ENCODE results near the gene NDUFAF5. TPM values are rescaled to one million over a fixed set of nuclear protein-coding genes. Genes with fewer than 3 reads are reported as not detected.

The NDUFAF5 gene
- total RNA-seq, 1 experiment from 2014 or later = 40.2 TPM

DNA sequence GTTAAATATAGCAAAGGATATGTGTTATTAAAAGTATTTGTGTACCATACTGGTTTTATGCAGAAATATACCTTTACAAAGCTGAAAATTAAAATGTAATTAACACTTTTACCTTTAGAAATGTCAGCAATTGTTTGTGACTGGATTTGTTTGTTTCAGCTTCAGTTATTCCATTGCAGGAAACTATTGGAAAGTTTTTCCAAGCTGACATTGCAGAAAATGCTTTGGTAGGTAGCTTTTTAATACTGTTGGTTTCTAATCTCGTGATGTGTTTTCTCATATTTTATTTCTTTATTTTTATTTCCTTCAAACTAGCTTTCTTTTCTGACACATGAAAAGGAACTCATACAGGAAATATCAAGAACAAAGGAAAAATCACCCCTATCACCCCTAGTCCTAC lies 8.2 kb downstream of the NDUFAF5 start:
- Histone ChIP-seq H4K91ac (ENCODE audit: insufficient read length, low read depth, low read length) (no peak overlapping the region), H3K27me3 (ENCODE audit: insufficient read depth, low read length) (no peaks in the 10 kb centered on the region), H3K4me2 (ENCODE audit: insufficient read depth, insufficient read length, low read length) (no peak overlapping the region), H3K56ac (ENCODE audit: insufficient read length, low read depth, low read length) (no peak overlapping the region), H4K8ac (replicated peaks; ENCODE audit: insufficient read length, low read depth, low read length) (no peak overlapping the region), H2BK20ac (ENCODE audit: low read depth, low read length, poor library complexity, severe bottlenecking) (no peak overlapping the region), H2AFZ (ENCODE audit: low read length) (no peak overlapping the region), H3K9ac (ENCODE audit: extremely low read depth, insufficient read length, low read length) (no peak overlapping the region), H3K4me1 (ENCODE audit: insufficient read depth, low read length) (no peaks in the 10 kb centered on the region), H3K18ac (ENCODE audit: insufficient read length, low read depth, low read length) (no peak overlapping the region), H3K27ac (ENCODE audit: insufficient read length, low read depth, low read length) (no peak overlapping the region), H3K23me2 (ENCODE audit: insufficient read length, low read depth, low read length, poor library complexity, severe bottlenecking) (no peaks in the 10 kb centered on the region), H3K79me2 (ENCODE audit: insufficient read depth, low read length) (no peaks in the 10 kb centered on the region), H3K4ac (ENCODE audit: low read depth, low read length) (no peak overlapping the region), H2BK15ac (ENCODE audit: low read depth, low read length) (no peak overlapping the region), H2BK12ac (ENCODE audit: insufficient read length, low read depth, low read length) (no peak overlapping the region), H3K23ac (ENCODE audit: insufficient read length, low read depth, low read length) (no peak overlapping the region), H3K79me1 (ENCODE audit: insufficient read depth, low read depth, low read length, poor library complexity, severe bottlenecking) (no peaks in the 10 kb centered on the region), H3K14ac (ENCODE audit: insufficient read depth, low read length) (no peak overlapping the region), H3K9me3 (ENCODE audit: control insufficient read depth, low read depth, low read length) (no peaks in the 10 kb centered on the region), H3T11ph (ENCODE audit: low read length) (no peak overlapping the region), H4K20me1 (ENCODE audit: control insufficient read depth, insufficient read depth, insufficient read length) (no peaks in the 10 kb centered on the region), H2BK5ac (ENCODE audit: insufficient read length, low read length) (no peak overlapping the region), H2AK5ac (ENCODE audit: insufficient read length, low read length) (no peak overlapping the region), H4K5ac (ENCODE audit: insufficient read length, low read depth, low read length) (no peak overlapping the region), H2BK120ac (ENCODE audit: low read depth, low read length, poor library complexity, severe bottlenecking) (no peak overlapping the region)
- no peak for DNase-seq
- no peak overlapping the region for H3K27ac Mint-ChIP-seq
- no peaks in the 10 kb centered on the region for H3K27me3 Mint-ChIP-seq (ENCODE audit: low read depth)
- peaks cover 0 to 3% of the 10 kb centered on the region in 2 experiments; a peak in 1 of 4 replicates for H3K4me1 Mint-ChIP-seq
- no peak overlapping the region for H3K4me3 Mint-ChIP-seq
- WGBS (ENCODE audit: extremely low coverage, insufficient read length, low lambda C conversion rate) = no CpG with 5 or more reads among the region's 1 CpG
- H3K9me3 Mint-ChIP-seq = no peaks in the 10 kb centered on the region
- TF ChIP-seq, protein P1, sequence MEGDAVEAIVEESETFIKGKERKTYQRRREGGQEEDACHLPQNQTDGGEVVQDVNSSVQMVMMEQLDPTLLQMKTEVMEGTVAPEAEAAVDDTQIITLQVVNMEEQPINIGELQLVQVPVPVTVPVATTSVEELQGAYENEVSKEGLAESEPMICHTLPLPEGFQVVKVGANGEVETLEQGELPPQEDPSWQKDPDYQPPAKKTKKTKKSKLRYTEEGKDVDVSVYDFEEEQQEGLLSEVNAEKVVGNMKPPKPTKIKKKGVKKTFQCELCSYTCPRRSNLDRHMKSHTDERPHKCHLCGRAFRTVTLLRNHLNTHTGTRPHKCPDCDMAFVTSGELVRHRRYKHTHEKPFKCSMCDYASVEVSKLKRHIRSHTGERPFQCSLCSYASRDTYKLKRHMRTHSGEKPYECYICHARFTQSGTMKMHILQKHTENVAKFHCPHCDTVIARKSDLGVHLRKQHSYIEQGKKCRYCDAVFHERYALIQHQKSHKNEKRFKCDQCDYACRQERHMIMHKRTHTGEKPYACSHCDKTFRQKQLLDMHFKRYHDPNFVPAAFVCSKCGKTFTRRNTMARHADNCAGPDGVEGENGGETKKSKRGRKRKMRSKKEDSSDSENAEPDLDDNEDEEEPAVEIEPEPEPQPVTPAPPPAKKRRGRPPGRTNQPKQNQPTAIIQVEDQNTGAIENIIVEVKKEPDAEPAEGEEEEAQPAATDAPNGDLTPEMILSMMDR (conservative IDR thresholded peaks at IDR 0.05) = no peak
- peaks cover 27 to 90% (median 59%) of the 10 kb centered on the region in 3 experiments; a peak in 6 of 7 replicates for H3K36me3 Mint-ChIP-seq (ENCODE audit: insufficient read depth in 1 of 3, low read depth in 3 of 3)

All from H9 (cell line).